K562 (cell line): ENCODE data around the gene SLC30A7. TPM values are rescaled to one million over a fixed set of nuclear protein-coding genes. Genes with fewer than 3 reads are reported as not detected.

Experiments
- MAZ ChIP-seq, 2 experiments: fragments of 450-650 bp in 1 of 2; sonication (generic) in 1 of 2; formaldehyde crosslinking; IDR thresholded peaks in 1 of 2; conservative IDR thresholded peaks in 1 of 2; 2 replicates each; pipeline versions ENCODE4 v1.4.0 to v1.5.0; 2020; ENCODE audit warnings: mild to moderate bottlenecking in 1 of 2, missing genetic modification reagents in 1 of 2
- ZNF79 ChIP-seq: fragments of 250-450 bp; sonication (Bioruptor Pico); IDR thresholded peaks from 2 replicates; pipeline ENCODE4 v1.4.0; 2020; ENCODE audit warnings: low read depth, mild to moderate bottlenecking, moderate library complexity
- polyA plus RNA-seq, 8 experiments: library from polyadenylated mRNA; depleted of rRNA in 4 of 8; stranded (reverse) in 5 of 8; unstranded in 3 of 8; fragments of >200 nt; fragmentation: Nextera tagmentation in 2 of 8; fragmentation: Illumina TruSeq in 1 of 8; extraction: Ambion mirVana in 2 of 8; extraction: Trizol in 1 of 8; gene quantifications; 2 replicates each; pipeline versions ENCODE4 v1.2.1 to v1.2.3, GENCODE V29; 2011 to 2014; ENCODE audit warnings: inconsistent platforms in 1 of 8, missing spikeins in 1 of 8
- total RNA-seq, 7 experiments: library from RNA; depleted of rRNA in 6 of 7; stranded (reverse); fragments of >200 nt in 6 of 7; fragmentation: Illumina TruSeq in 2 of 7; extraction: Trizol in 2 of 7; gene quantifications; 2 replicates each; pipeline versions ENCODE4 v1.2.1 to v1.2.3, GENCODE V29; 2011 to 2021; ENCODE audit warnings: low replicate concordance in 1 of 7
- TF ChIP-seq, protein P1 (sequence below): fragments of 200-600 bp; sonication (generic); IDR thresholded peaks from one replicate; pipeline ENCODE4 v1.6.1; 2012; ENCODE audit warnings: mild to moderate bottlenecking, low read depth, low read length, inconsistent platforms

The SLC30A7 gene
- total and polyA plus RNA-seq, 9 of the 15 experiments (the other 6 are each of a cell fraction or from before 2014, with no cell fraction given) = 3.5 to 17.1 (median 7.2) TPM

DNA sequence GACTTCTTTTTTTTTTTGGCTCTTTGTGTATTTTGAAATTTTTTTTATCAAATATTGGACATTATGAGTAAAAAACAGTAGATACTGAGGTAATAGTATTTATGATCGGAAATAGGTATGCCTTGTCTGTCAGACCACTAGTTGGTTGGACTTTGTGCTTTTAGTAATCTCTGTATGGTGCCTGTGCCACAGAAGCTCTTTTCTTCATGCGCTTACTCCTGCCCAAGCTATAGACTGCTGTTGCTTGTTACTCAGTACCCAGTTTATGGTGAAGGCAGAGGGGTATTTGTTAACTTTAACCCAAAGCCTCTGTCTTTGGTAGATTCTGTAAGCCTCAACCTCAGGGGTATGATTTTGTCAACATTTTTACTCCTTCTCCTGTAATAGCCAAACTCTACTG lies 8.6 kb downstream of the SLC30A7 start (continued):
- TF ChIP-seq ZNF79 (CRISPR knock-in tag) (no peak), MAZ (CRISPR knock-in tag; conservative IDR thresholded peaks at IDR 0.05 in 1 of 2, IDR thresholded peaks at IDR 0.05 in 1 of 2) (no peak)
- TF ChIP-seq, protein P1, sequence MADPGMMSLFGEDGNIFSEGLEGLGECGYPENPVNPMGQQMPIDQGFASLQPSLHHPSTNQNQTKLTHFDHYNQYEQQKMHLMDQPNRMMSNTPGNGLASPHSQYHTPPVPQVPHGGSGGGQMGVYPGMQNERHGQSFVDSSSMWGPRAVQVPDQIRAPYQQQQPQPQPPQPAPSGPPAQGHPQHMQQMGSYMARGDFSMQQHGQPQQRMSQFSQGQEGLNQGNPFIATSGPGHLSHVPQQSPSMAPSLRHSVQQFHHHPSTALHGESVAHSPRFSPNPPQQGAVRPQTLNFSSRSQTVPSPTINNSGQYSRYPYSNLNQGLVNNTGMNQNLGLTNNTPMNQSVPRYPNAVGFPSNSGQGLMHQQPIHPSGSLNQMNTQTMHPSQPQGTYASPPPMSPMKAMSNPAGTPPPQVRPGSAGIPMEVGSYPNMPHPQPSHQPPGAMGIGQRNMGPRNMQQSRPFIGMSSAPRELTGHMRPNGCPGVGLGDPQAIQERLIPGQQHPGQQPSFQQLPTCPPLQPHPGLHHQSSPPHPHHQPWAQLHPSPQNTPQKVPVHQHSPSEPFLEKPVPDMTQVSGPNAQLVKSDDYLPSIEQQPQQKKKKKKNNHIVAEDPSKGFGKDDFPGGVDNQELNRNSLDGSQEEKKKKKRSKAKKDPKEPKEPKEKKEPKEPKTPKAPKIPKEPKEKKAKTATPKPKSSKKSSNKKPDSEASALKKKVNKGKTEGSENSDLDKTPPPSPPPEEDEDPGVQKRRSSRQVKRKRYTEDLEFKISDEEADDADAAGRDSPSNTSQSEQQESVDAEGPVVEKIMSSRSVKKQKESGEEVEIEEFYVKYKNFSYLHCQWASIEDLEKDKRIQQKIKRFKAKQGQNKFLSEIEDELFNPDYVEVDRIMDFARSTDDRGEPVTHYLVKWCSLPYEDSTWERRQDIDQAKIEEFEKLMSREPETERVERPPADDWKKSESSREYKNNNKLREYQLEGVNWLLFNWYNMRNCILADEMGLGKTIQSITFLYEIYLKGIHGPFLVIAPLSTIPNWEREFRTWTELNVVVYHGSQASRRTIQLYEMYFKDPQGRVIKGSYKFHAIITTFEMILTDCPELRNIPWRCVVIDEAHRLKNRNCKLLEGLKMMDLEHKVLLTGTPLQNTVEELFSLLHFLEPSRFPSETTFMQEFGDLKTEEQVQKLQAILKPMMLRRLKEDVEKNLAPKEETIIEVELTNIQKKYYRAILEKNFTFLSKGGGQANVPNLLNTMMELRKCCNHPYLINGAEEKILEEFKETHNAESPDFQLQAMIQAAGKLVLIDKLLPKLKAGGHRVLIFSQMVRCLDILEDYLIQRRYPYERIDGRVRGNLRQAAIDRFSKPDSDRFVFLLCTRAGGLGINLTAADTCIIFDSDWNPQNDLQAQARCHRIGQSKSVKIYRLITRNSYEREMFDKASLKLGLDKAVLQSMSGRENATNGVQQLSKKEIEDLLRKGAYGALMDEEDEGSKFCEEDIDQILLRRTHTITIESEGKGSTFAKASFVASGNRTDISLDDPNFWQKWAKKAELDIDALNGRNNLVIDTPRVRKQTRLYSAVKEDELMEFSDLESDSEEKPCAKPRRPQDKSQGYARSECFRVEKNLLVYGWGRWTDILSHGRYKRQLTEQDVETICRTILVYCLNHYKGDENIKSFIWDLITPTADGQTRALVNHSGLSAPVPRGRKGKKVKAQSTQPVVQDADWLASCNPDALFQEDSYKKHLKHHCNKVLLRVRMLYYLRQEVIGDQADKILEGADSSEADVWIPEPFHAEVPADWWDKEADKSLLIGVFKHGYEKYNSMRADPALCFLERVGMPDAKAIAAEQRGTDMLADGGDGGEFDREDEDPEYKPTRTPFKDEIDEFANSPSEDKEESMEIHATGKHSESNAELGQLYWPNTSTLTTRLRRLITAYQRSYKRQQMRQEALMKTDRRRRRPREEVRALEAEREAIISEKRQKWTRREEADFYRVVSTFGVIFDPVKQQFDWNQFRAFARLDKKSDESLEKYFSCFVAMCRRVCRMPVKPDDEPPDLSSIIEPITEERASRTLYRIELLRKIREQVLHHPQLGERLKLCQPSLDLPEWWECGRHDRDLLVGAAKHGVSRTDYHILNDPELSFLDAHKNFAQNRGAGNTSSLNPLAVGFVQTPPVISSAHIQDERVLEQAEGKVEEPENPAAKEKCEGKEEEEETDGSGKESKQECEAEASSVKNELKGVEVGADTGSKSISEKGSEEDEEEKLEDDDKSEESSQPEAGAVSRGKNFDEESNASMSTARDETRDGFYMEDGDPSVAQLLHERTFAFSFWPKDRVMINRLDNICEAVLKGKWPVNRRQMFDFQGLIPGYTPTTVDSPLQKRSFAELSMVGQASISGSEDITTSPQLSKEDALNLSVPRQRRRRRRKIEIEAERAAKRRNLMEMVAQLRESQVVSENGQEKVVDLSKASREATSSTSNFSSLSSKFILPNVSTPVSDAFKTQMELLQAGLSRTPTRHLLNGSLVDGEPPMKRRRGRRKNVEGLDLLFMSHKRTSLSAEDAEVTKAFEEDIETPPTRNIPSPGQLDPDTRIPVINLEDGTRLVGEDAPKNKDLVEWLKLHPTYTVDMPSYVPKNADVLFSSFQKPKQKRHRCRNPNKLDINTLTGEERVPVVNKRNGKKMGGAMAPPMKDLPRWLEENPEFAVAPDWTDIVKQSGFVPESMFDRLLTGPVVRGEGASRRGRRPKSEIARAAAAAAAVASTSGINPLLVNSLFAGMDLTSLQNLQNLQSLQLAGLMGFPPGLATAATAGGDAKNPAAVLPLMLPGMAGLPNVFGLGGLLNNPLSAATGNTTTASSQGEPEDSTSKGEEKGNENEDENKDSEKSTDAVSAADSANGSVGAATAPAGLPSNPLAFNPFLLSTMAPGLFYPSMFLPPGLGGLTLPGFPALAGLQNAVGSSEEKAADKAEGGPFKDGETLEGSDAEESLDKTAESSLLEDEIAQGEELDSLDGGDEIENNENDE = no peak
